ENCODE measurements around the gene EPN2.

Gene EPN2

GRCh38 chr17:19242323-19242722 lies 5.2 kb downstream of the EPN2 start:
- no peak for DNase-seq

GRCh38 chr17:19242926-19243325 lies 5.8 kb downstream of the EPN2 start:
- no peak for DNase-seq

DNA sequence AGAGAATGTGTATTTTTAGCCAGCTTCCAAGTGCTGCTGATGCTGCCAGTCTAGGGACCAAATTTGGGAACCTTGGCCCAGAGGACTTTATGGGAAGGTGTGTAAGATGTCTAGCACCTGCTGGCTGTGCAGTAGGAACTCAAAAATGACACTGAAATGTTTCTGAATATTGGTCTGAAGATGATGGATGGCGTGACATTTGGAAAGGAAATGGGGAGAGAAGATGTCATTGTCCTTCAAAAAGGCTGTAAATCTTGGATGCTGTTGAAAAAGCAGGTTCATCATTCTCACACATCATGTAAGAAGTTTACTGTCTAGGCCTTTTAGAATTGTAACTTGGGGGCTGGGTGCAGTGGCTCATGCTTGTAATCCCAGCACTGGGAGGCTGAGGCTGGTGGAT lies 6.7 kb downstream of the EPN2 start:
- no peak for DNase-seq

DNA sequence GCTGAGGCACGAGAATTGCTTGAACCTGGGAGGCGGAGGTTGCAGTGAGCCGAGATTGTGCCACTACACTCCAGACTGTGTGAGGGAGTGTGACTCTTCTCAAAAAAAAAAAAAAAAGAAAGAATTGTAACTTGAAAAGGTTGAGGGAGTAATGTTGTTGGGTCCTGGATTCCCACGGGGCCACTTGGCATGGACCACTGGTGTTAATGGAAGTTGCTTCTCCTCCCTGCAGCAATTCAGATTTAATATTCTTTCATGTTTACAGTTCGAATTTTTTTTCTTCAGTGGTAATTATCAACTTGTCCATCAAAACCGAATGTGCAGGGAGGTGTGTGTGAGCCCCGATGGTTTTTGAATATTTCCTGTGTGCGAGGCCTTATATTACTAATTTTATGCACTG lies 7.2 kb downstream of the EPN2 start:
- DNase-seq = no peak

DNA sequence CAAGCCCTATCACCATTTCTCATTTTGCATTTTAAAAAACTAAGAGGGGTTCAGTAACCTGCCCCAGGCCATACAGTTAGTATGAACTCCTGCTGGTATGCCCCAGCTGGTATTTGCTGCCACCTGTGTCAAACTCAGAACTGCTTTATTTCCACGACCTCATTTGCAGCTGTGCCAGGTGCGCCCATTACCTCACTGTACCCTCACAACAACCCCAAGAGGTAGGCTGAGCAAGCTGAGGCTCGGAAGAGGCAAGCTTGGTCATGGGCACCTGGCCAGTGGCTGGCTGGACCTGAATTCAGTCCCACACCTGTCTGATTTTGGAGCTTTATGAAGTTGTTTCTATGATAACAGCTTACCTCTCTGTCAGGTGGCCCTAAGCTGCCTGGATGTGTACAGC lies 7.6 kb downstream of the EPN2 start:
- DNase-seq = no peak

DNA sequence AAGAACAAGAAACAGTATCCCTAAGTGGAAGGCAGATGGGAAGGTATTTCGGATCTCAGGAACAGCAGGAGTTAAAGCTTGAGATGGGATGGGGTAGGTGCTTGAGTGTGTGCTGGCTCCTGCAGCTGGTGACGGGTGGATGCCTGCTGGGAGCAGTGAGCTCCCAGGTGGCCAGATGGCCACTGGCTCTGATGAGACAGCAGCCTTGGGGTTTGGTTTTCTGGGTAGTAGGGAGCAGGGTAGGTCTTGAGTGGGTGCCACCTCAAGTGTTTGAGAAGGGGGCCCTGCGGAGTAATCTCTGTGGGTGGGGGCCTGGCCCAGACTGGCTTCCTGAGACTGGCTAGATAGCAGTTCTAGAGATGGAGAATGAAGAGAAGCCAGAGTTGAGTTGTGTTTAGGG lies 10.3 kb downstream of the EPN2 start:
- no peak for DNase-seq

GRCh38 chr17:19248151-19248927 lies 11.2 kb downstream of the EPN2 start:
- DNase-seq = no peak

- DNase-seq = no peak
Measured at GRCh38 chr17:19248928-19249574, 11.9 kb downstream of the EPN2 start.

DNA sequence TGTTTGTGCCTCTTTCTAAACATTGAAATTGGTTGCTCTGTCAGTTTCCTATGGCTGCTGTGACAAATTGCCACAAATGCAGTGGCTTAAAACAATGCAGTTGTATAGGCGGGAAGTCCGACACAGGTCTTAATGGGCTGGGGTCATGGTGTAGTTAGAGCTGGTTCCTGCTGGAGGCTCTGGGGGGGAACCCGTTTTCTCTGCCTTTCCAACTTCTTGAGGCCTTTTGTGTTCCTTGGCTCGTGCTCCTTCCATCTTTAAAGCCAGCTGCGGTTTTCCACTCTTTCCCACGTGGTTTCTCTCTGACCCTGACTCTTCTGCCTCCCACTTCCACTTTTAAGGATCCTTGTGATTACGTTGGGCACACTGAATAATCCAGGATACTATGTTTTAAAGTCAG lies 12.5 kb downstream of the EPN2 start:
- DNase-seq = no peak

DNA sequence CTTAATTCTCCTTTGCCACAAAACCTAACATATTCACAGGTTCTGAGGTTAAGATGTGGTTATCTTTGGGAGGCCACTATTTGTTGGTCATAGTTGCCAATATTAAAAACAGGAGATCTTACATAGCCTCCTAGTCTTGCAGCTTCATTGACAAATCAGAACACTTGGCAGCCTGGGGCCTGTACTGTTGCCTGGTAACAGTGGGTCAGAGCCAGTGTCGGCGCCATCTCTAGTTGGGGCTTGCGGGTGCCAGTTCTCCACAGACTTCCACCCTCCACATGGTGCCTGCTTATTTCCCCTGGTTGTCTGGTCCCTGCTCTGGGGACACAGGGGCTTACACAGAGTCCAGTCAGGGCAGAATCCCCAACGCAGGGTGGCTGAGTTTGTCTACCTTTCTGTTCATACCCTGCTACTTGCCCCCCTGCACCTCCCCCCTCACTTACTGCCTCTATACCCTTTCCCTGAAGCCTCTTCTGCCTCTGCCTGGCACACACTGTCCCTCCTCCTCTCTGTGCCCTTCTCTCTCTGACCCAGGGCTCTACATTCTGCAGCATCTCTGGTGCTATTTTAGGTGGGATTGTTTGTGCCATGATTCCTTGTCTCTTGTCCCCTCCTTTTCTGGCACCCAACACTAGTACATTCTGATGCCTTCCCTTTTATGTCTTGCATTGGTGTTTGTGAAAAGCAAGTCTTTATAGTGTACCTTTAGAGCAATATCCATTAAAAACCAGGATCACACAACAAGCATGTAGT lies 13.4 kb downstream of the EPN2 start:
- DNase-seq = no peak

DNA sequence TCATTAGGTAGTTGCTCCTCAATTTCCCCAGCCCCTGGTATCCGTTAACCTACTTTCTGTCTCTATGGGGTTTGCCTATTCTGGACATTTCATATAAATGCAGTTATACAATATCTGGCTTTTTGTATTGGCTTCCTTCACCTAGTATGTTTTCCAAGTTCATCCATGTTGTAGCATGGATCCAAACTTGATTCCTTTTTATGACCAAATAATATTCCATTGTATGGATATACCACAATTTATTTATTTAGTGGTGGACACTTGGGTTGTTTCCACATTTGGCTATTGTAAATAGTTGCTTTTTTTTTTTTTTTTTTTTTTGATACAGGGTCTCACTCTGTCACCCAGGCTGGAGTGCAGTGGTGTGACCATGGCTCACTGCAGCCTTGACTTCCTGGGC lies 15.9 kb downstream of the EPN2 start:
- DNase-seq = no peak

DNA sequence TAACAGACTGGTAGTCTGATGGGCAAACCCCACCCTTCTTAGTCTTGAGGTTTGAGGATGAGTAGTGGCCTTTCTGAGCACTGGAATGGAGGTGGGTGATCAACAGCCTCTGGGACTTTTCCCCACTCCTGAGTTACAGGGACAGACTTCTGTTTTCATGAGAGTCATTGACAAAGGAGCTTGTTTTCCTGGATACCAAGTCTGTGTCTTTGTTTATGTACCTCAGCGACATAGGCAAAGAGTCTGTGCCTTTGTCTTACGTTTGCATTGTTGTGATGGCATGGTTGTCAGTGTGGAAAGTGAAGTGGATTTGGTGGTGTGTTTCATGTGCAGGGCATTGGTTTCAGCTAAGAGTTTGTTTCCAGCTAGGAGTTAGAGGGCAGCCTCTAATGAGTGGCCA lies 17.5 kb downstream of the EPN2 start:
- no peak for DNase-seq

- no peak for DNase-seq
Measured at GRCh38 chr17:19255279-19255678, 18.1 kb downstream of the EPN2 start.

DNA sequence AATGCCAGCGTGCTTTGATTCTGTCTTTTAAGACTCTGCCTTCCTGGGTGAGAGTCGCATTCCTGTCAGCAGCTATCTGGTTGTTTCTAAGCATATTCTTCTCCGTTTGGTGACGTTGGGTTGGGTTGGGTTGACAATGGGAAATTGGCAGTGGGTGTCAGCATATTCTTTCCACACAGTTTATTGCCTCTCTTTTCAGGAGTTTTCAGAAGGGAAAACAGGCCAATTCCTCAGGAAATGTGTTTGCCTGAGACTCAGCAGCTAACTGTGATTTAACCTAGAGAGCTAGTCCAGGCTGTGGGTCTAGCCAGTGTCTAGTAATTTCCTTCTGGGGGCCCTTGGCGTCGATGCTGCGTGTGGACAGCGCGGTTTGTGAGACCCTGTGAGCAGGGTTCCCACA lies 21.2 kb downstream of the EPN2 start:
- no peak for DNase-seq

GRCh38 chr17:19260958-19261357 lies 23.8 kb downstream of the EPN2 start:
- no peak for DNase-seq

GRCh38 chr17:19261426-19261825 lies 24.3 kb downstream of the EPN2 start:
- no peak for DNase-seq

GRCh38 chr17:19262650-19263631 lies 25.8 kb downstream of the EPN2 start:
- DNase-seq = no peak

DNA sequence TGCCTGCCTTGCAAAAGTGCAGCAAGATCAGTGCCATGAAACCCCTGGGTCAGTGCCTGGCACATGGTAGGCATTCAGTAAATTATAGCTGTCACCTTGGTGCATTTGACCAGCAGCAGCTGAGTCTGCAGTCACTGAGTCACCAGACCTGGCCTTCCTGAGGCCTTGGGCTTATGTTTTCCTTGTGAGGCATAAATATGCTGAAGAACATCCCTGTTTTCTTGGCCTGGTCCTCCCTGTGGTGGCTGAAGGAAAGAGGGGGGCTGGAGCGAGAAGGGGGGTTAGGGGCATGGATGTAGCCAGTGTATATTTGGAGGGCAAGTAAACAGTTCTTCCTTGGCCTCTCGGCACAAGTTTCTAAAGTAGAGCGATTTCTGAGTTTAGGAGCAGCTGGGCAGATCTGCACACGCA lies 26.5 kb downstream of the EPN2 start:
- no peak for DNase-seq

- DNase-seq = no peak
Measured at GRCh38 chr17:19264268-19264667, 27.1 kb downstream of the EPN2 start.

GRCh38 chr17:19264681-19265080 lies 27.5 kb downstream of the EPN2 start:
- no peak for DNase-seq

DNA sequence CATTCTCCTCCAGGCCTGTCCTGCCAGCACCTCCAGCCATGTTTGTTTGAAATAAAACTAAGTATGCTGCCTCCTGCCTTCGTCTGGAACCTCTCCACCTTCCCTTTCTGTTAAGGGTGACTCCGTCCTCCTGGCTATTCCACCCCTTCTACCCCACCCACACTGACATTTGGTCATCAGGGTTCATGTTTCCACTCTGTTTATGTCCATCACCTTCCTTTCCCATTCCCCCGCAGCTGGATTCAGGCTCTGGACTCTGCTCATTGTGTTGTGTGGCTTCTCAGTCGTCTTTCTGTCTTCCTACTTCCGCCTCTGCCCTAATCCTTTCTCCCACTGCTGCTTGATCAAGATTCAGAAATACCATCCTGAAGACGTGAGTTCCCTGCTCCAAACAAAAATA lies 28.6 kb downstream of the EPN2 start:
- DNase-seq = no peak

GRCh38 chr17:19268611-19269010 lies 31.4 kb downstream of the EPN2 start:
- no peak for DNase-seq

- no peak for DNase-seq
Measured at GRCh38 chr17:19269106-19269505, 31.9 kb downstream of the EPN2 start.
